Glomerular endothelial cell (primary cell): ENCODE data around the gene MTCH2. TPM values are rescaled to one million over a fixed set of nuclear protein-coding genes. Genes with fewer than 3 reads are reported as not detected.

ENCODE experiments used
- DNase-seq: peaks from one replicate; pipeline ENCODE4 v3.0.0-alpha.2; 2011; ENCODE audit warnings: low read depth, low spot score; ENCODE audit errors: extremely low read depth
- total RNA-seq: library from RNA; depleted of rRNA; stranded (reverse); fragments of >200 nt; gene quantifications from 2 replicates; pipeline ENCODE4 v1.2.3, GENCODE V29; 2015

The MTCH2 gene
- total RNA-seq, 1 donor from 2014 or later = 63.5 TPM

DNA sequence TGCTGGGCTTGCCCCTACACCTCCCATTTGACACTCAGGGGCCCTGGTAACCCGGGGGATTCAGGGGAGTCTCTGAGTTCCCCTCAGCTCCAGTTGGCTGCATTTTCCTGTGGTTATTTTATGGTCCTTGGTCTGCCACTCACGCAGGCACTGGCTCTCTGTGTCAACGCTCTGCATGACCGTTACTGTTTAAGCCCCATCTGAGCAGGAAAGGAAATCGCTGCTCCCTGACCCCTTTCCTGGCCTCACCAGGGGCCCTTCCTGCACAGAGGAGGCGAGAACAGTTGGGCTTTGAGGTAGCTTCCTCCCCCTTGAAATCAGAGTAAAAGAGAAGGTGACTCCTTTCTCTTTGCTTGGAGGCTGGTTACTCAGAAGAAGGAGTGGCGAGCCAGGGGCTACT, 50.6 kb downstream of the MTCH2 start:
- DNase-seq = peak; percentile 27

DNA sequence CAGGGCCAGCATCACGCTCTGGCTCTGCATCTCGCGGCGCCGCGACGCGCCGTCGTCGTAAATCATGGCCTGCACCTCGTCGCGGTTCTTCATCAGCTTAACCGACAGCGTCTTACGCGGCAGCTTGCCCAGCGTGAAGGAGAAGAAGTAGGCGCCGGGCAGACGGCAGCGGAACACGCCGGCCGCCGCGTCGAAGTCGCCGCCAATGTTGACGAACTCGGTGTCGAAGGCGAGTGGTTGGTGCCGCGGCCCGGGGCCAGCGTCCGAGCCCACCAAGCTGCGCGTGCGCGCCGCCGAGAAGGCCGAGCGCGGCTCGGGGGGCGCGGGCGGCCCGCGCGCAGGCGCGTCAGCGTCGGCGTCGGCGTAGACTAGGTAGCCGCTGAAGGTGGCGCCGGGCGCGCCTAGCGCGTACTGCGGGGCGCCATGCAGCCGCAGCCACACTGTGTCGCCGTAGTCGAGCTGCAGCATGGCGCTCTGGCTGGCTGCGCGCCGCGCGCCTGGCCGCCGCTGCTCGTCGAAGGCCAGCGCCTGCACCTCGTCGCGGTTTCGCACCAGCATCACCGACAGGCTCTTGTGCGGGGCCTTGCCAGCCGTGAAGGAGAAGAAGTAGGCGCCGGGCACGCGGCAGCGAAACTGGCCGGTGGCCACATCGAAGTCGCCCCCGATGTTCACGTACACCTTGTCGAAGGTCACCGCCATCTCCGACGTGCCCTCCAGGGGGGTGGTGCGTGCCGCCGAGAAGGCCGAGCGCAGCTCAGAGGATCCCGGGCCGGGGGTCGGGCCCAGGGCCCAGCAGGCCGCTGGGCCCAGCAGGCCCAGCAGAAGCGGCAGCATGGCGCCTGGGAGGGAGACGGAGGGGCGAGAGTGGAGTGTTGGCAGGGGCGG, 52.1 kb downstream of the MTCH2 start:
- DNase-seq = no peak

DNA sequence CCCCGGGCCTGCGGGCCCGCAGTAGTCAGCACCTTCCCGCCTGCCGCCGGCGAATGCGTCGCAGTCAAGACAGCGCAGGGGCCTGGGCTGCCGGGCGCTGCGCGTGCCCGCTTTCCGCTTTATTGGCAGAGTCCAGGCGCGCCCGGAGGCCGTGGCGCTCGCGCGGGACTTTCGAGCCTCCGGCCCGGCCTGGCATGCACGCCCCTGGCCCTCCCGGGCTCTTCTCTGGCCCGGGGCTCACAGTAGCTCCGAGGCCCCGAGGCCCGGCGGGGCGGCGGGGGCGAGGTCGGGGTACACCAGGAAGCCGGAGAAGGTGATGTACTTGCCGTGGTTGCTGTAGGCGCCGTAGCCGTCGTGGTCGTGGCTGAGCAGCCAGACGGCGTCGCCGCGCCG, 52.8 kb downstream of the MTCH2 start:
- no peak for DNase-seq

DNA sequence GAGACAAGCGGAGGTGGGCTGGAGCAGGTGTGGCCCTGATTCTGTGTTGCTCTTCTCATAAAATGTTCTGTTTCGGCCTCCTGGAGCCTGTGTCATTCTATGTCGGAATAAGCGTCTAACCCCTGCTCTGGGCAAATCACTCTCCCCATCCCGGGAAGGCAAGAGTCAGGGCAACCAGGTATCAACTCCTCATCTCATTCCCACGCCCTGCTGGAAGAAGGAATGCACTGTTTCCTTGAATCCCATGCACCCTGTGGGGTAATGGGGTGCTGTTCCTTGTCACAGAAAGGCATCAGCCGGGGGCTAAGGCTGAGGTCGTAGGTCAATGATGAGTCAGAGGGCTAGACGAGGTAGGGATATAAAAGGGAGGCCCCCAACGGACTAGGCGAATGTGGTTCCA, 53.2 kb downstream of the MTCH2 start:
- DNase-seq = no peak

DNA sequence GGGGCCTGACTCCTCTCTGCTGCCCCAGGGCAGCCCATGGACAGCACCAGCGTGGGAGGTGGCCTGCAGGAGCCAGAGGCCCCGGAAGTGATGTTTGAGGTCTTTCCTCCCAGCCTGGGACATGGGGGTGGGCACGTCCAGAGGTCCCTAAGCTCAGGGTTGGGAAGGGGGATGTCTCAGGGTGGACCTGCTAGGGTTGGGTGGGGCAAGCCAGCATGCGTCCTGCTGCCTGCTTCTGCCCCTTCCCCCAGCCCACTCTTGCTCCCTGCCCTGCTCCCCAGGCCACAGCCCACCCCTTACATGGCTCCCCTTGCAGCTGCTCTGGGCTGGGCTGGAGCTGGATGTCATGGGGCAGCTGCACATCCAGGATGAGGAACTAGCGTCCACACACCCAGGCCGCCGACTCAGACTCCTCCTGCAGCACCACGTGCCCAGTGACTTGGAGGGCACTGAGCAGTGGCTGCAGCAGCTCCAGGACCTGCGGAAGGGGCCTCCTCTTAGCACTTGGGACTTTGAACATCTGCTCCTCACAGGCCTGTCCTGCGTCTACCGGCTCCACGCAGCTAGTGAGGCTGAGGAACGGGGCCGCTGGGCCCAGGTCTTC, 54.5 kb downstream of the MTCH2 start:
- no peak for DNase-seq

DNA sequence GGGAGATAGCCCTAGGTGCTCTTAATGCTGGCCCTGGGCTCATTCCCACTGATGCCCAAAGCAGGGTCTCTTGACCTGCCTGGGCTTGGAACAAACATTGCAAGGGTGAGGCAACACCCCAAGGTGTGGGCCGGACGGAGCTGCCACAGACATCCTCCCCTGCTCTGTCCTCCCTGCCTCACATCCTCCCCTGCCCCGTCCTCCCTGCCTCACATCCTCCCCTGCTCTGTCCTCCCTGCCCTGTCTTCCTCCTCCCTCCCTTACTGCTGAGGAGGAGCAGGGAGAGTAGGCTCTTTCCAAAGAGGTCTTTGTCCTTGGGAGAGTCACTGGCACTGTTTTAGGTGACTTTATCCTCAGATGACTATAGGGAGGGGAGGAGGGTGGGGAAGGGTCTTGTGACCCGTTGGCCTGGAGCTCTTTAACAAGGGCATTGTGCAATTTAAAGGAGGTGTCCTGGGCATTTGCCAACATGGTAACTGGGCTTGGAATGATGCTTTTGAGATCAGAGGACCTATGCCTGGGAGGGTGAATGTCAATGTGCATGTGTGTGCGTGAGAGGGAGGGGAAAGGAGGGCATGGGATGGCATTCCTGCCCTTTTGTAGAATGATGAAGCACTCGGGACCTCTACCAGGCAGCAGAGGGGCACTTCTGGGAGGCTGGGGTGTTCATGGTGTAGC, 55.2 kb downstream of the MTCH2 start:
- DNase-seq = no peak

DNA sequence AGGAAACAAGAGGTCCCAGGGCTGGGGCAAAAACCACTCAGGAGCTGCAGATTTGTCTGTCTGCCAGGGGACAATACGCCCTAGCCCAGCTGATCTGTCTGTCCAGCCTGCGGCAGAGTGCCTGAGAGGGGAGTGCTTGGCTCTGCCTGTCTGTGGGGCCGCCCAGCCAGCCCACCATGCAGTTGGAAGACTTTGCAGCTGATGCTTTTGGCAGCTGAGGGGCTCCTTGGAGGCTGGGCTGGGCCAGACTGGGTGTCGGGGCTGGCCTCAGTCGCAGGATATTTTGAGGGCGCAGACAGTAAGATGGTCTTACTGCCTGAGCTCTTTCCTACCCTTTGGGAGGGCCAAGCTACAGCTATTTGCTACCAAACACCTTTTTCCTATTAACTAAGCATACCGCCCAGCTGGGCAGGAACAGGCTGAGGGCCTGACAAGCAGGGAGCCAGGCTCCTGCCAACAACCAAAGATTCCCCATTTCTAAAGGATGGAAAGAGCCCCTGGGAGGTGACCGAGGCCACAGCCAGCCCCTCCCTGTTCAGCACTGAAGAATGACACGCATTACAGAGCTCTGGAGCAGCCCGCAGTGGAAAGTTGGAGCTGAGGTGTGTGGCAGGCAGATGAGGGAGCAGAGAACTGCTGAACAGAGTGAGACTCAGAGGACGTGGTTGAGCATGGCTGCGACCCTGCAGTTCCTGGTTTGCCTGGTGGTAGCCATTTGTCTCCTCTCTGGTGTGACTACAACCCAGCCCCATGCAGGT, 56.1 kb downstream of the MTCH2 start, which contains the start of gene FAM180B:
Gene FAM180B (plus strand): TSS at position 581 of the 758 bp plus-strand sequence. CDS start 91 bp downstream, at position 672.
- DNase-seq = no peak

DNA sequence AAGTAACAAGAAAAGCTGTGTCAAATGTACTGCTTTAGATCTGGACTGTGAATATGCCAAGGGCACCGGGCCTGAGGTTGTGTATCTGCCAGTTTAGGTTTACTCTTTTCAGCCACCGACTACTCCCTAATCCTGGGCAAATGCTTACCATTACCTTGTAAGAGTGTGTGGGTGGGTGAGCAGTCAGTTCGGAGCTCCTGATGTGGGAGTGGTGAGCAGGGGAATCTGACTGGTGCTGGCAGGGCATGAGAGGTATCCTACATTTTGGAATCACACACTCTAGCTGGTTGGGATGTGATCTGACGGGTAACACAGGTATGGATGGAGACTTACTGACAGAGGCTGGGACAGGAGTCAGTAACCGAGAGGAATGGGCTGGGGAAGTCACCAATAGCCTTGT, 58.5 kb downstream of the MTCH2 start:
- no peak for DNase-seq

DNA sequence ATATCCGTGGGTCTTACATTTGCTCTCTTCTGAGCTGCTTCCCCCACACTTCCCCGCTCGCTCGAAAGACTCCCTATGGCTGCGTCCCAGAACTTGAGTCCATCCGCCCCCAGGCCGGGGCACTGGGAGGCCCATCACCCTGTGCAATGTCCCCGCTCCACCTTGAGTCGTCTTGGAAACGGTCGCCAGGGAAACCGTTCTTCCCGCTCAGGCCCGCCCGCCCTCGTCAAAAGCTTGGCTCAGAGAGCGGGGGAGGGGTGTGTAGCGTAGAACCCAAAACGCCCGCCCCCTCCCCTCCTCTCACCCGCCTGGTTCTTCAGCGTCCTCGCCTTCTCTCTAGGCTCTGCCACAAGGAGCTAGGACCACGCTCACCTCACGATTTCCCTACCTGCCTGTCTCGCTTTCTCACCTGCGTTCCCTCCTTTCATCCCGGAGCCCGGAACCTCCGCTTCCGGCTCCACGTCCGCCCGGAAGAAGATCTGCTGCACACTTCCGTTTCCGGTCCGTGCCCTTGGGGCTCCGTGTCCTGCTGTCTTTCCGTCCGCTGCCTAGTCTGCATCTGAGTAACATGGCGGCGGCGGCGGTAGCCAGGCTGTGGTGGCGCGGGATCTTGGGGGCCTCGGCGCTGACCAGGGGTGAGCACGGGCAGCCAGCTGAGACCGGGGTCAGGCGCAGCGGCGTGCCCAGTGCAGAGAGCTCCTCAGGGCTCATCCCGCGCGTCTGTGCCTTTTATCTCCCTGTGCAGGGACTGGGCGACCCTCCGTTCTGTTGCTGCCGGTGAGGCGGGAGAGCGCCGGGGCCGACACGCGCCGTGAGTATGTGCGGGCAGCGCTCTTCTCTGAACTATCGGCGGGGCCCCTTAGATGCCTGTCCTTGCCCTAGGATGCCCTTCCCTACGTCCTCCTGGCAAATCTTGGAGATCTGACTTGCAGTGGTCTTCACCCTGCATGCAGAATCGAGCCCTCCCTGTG, 63.5 kb downstream of the MTCH2 start, which contains the start of the genes KBTBD4 and NDUFS3:
Gene KBTBD4 (minus strand): TSS at position 447 of the 971 bp plus-strand sequence. CDS start 19 bp downstream, at position 428.
Gene NDUFS3 (plus strand): TSS at position 551 of the 971 bp plus-strand sequence. CDS start 18 bp downstream, at position 569.
- peak; percentile 41 for DNase-seq

DNA sequence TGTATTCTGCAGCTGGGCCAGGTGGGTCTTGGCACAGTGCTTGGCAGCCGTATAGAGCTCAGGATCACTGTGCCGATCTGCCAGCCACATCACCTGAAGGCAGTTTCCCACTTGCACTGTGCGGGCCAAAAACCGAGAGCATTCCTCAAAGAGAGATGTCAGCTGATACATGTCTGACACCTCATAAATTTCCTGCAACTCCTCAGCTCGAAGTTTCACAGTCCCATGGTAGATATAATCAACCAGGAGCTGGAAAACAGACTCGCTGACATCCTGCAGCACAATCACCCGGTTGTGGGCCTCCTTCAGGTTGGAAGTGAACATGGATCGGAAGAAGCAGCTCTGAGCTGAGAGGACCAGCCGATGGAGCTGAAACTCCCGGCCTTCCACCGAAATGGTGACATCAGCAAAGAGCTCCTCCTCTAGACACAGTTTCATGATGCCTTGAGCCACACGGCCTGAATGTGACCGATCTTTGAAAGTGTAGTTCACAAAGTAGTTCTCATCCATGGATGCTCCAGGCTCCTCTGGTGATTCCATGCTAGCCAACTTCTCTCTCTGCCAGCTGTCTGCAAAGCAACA, 64.8 kb downstream of the MTCH2 start:
- DNase-seq = no peak

DNA sequence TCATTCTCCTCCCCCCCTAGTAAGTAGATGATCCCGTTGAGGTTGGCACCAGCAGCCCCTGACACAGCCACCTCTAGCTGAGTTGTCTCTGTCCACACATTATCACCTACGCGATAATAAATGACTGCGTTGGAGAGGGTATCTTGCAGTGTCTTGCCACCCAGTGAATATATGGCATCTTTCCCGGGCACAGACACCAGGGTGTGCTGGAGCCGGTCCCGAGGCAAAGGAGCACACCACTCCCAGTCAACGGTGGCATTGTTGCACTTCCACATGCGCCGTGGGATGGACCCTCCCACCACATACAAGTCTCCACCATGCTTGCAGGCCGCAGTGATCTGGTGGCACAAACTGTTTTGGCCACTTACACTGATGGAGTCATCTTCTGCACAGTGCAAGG, 69.0 kb downstream of the MTCH2 start:
- no peak for DNase-seq

DNA sequence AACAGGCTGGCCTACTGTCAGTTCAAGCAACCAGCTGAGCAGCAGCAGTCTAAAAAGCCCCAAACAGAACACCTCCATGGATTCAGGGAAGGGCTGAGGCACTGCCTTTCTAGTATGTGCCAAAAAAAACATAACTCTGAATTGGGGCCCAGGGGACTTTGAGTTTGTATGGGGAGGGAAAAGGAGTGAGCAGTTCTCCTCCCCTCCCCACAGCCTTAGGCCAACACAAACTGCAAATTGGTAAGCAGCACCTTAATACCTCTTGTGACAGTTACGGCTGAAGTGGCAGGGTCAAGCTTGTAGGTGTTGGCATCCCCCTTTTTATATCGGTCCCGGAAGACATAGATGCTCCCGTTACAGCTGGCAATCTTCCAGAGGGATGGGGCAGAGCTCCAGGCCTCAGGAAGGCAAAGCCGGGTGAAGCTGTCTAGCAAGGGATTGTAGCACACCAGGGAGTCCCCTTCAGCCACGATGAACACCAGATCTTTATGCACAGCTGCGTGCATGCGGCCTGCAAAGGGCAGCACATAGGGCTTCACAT, 69.6 kb downstream of the MTCH2 start:
- no peak for DNase-seq

DNA sequence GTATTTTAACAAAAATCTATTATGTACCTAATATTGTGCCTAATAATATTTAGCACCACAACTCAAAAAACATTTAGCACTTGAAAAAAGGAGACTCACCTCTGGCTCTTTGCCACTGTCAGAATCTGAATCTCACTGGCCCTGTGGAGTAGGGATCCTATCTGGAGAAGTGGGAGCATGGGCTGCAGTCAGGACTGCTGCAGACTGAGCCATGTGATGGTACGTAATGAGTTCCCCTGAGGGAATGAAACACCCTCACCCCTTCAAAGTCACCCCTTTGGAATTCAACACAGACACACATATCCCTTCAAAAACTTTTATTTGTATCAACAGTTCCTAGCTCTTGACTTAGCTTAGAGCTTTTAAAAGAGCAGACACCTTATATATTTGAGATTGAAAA, 70.5 kb downstream of the MTCH2 start:
- no peak for DNase-seq

DNA sequence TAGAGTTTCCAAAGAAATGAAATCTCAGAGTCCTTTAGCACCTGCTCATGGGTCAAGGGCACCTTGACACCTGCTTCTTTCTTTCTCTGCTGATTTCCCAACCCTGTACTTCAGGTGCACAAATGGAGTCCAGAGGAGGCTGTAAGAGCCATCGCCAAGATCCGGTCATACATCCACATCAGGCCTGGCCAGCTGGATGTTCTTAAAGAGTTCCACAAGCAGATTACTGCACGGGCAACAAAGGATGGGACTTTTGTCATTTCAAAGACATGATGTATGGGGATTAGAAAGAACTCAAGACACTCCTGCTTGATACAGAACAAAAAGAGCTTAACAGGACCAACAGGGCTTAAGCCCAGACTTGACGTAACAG, 71.0 kb downstream of the MTCH2 start:
- no peak for DNase-seq

DNA sequence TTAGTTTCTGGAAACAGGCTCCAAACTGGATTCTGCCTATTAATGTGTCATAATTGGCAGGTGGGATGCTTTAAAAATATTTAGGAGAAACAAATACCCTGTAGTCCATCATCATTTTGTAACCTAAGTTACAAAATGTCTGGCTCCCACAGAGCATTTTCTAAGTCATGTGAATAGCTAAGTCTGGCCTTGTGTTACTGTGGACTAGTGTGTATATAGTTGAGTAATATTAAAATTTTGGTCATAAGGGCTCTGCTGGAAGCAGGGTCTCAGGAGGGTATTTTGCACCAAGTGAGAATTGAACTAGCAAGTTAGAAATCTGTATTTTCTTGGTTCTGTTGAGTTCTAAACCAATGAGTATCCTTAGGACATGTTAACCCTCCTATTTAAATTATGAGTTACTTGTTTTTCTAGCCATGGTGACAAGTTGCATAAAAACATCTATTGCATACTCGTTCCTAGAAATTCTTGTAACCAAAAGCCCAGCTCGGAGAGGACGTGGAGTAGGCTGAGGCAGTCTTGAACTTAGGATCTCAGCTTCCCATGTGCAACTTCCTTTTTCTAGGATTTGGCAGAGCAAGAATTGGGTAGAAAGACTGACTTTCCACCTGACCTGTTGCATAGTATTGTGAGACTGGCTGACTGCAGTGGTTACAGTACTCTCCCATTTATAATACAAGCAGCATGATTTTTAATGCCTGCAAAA, 71.6 kb downstream of the MTCH2 start:
- DNase-seq = no peak

DNA sequence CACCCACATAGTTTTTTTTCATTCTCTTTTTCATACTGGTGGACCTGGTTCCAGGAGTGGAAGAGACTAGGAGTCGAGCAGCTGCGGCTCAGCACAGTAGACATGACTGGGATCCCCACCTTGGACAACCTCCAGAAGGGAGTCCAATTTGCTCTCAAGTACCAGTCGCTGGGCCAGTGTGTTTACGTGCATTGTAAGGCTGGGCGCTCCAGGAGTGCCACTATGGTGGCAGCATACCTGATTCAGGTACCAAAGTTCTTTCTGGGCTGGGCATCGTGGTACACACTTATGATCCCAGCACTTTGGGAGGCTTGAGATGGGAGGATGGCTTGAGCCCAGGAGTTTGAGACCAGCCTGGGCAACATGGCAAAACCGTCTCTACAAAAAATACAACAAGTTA, 72.7 kb downstream of the MTCH2 start:
- DNase-seq = no peak
